HepG2 (cell line): ENCODE measurements around the gene PPOX. TPM values are rescaled to one million over a fixed set of nuclear protein-coding genes. Genes with fewer than 3 reads are reported as not detected.

Source experiments
- AKNA ChIP-seq: sonication (generic); formaldehyde crosslinking; IDR thresholded peaks from 2 replicates; pipeline ENCODE4 v1.4.0; 2020; ENCODE audit warnings: missing genetic modification reagents, borderline replicate concordance
- FOSL2 ChIP-seq: sonication (generic); formaldehyde crosslinking; IDR thresholded peaks from 2 replicates; pipeline ENCODE4 v1.4.0; 2020; ENCODE audit warnings: missing genetic modification reagents
- FOXM1 ChIP-seq: sonication (generic); formaldehyde crosslinking; IDR thresholded peaks from 2 replicates; pipeline ENCODE4 v1.5.0; 2020; ENCODE audit warnings: missing genetic modification reagents
- GABPA ChIP-seq, 2 experiments: IDR thresholded peaks; 2 replicates each; pipeline ENCODE4 v1.6.1; 2011 to 2016; ENCODE audit warnings: low read depth in 2 of 2, low read length in 1 of 2, missing biosample characterization in 1 of 2, missing genetic modification characterization in 1 of 2
- HMG20B ChIP-seq: conservative IDR thresholded peaks from 2 replicates; pipeline ENCODE4 v1.6.1; 2016; ENCODE audit warnings: missing genetic modification reagents, missing compliant biosample characterization
- HNF4A ChIP-seq: sonication (generic); formaldehyde crosslinking; IDR thresholded peaks from 2 replicates; pipeline ENCODE4 v1.4.0; 2020; ENCODE audit warnings: missing genetic modification reagents
- HNRNPUL1 ChIP-seq: fragments of 200-400 bp; formaldehyde crosslinking; IDR thresholded peaks from 2 replicates; pipeline ENCODE4 v1.6.1; 2017; ENCODE audit warnings: low read depth, mild to moderate bottlenecking, low read length, moderate library complexity
- KLF6 ChIP-seq: IDR thresholded peaks from 2 replicates; pipeline ENCODE4 v1.8.0; 2016; ENCODE audit warnings: missing biosample characterization, missing genetic modification reagents
- MEIS2 ChIP-seq: sonication (generic); formaldehyde crosslinking; IDR thresholded peaks from 2 replicates; pipeline ENCODE4 v1.9.0; 2021; ENCODE audit warnings: mild to moderate bottlenecking, missing genetic modification reagents
- MTERF4 ChIP-seq: sonication (generic); formaldehyde crosslinking; IDR thresholded peaks from 2 replicates; pipeline ENCODE4 v1.8.0; 2023; ENCODE audit warnings: mild to moderate bottlenecking, missing genetic modification reagents
- NFYB ChIP-seq: sonication (generic); formaldehyde crosslinking; IDR thresholded peaks from 2 replicates; pipeline ENCODE4 v1.4.0; 2020; ENCODE audit warnings: missing genetic modification reagents
- PTBP1 ChIP-seq: fragments of 200-400 bp; formaldehyde crosslinking; IDR thresholded peaks from 2 replicates; pipeline ENCODE4 v1.6.1; 2018; ENCODE audit warnings: low read length, low read depth; ENCODE audit not compliant: poor library complexity, severe bottlenecking
- RAD51 ChIP-seq: fragments of 450-650 bp; IDR thresholded peaks from 2 replicates; pipeline ENCODE4 v1.6.1; 2016; ENCODE audit warnings: borderline replicate concordance
- RARG ChIP-seq: sonication (generic); formaldehyde crosslinking; IDR thresholded peaks from 2 replicates; pipeline ENCODE4 v1.4.0; 2020; ENCODE audit warnings: low read depth, mild to moderate bottlenecking, missing genetic modification reagents
- RBFOX2 ChIP-seq: fragments of 200-400 bp; formaldehyde crosslinking; IDR thresholded peaks from 2 replicates; pipeline ENCODE4 v1.6.1; 2017; ENCODE audit warnings: low read depth, mild to moderate bottlenecking, low read length
- SP2 ChIP-seq: sonication (generic); formaldehyde crosslinking; IDR thresholded peaks from 2 replicates; pipeline ENCODE4 v1.5.1; 2020; ENCODE audit warnings: mild to moderate bottlenecking, missing genetic modification reagents
- TBX3 ChIP-seq: fragments of 450-650 bp; IDR thresholded peaks from 2 replicates; pipeline ENCODE4 v1.6.1; 2017; ENCODE audit warnings: antibody characterized with exemption, mild to moderate bottlenecking, inconsistent platforms, borderline replicate concordance
- ZFP36L1 ChIP-seq: sonication (generic); formaldehyde crosslinking; IDR thresholded peaks from 2 replicates; pipeline ENCODE4 v1.8.0; 2022; ENCODE audit warnings: mild to moderate bottlenecking, missing genetic modification reagents, moderate library complexity
- ZMYM2 ChIP-seq: sonication (generic); formaldehyde crosslinking; IDR thresholded peaks from 2 replicates; pipeline ENCODE4 v1.8.0; 2022; ENCODE audit warnings: mild to moderate bottlenecking, missing genetic modification reagents
- ZMYM3 ChIP-seq: sonication (generic); formaldehyde crosslinking; IDR thresholded peaks from 2 replicates; pipeline ENCODE4 v1.5.1; 2020; ENCODE audit warnings: mild to moderate bottlenecking, missing genetic modification reagents
- ZNF24 ChIP-seq: fragments of 450-650 bp; IDR thresholded peaks from 2 replicates; pipeline ENCODE4 v1.6.1; 2017; ENCODE audit warnings: antibody characterized with exemption, mild to moderate bottlenecking
- ZNF282 ChIP-seq: fragments of 450-650 bp; IDR thresholded peaks from 2 replicates; pipeline ENCODE4 v1.6.1; 2018; ENCODE audit not compliant: partially characterized antibody
- ZNF530 ChIP-seq: sonication (generic); formaldehyde crosslinking; IDR thresholded peaks from 2 replicates; pipeline ENCODE4 v1.5.0; 2020; ENCODE audit warnings: low read depth, mild to moderate bottlenecking, missing genetic modification reagents
- polyA plus RNA-seq, 8 experiments: library from polyadenylated mRNA; depleted of rRNA in 3 of 8; stranded (reverse) in 7 of 8; unstranded in 1 of 8; fragments of >200 nt; fragmentation: Illumina TruSeq in 4 of 8; extraction: Trizol in 4 of 8; gene quantifications; 2 replicates each; pipeline versions ENCODE4 v1.2.1 to v1.2.3, GENCODE V29; 2011 to 2016; ENCODE audit warnings: low read depth in 4 of 8, missing spikeins in 1 of 8, mixed read lengths in 1 of 8; ENCODE audit not compliant: insufficient read depth in 1 of 8
- total RNA-seq, 5 experiments: library from RNA; depleted of rRNA; stranded (reverse); fragments of >200 nt; fragmentation: Illumina TruSeq; extraction: Trizol; gene quantifications; 2 replicates each; pipeline ENCODE4 v1.2.3, GENCODE V29; 2016; ENCODE audit warnings: low read depth in 1 of 5
- TF ChIP-seq, protein P1 (sequence below): IDR thresholded peaks from 2 replicates; pipeline ENCODE4 v1.6.1; 2016; ENCODE audit warnings: control low read depth

Gene PPOX
- total and polyA plus RNA-seq, 2 of the 13 experiments (the other 11 are each of a cell fraction or from before 2014, with no cell fraction given), result 15.5 to 27.7 TPM

- no peak; the same call in 1 of the 2 replicates for TF ChIP-seq AKNA (CRISPR knock-in tag)
- TF ChIP-seq MTERF4 (CRISPR knock-in tag), result peak; percentile 71
- TF ChIP-seq HNF4A, result peak; percentile 45; the same call in 1 of the 2 replicates
- TF ChIP-seq RARG (CRISPR knock-in tag), result no peak
- no peak for TF ChIP-seq ZNF282
- no peak for TF ChIP-seq PTBP1
- TF ChIP-seq GABPA (IDR thresholded peaks at IDR 0.05; ENCODE audit: low read depth, low read length), result peak; percentile 90
- TF ChIP-seq GABPA (CRISPR knock-in tag; IDR thresholded peaks at IDR 0.05; ENCODE audit: low read depth), result peak; percentile 98
- no peak for TF ChIP-seq HNRNPUL1
- no peak for TF ChIP-seq ZMYM2 (CRISPR knock-in tag)
- peak; percentile 93 for TF ChIP-seq RBFOX2
- TF ChIP-seq ZMYM3 (CRISPR knock-in tag), result peak; percentile 51; the same call in 1 of the 2 replicates
- TF ChIP-seq NFYB (CRISPR knock-in tag), result 0 out of 2 replicates have a peak, but pooled peaks have one; percentile 12
- TF ChIP-seq, protein P1, sequence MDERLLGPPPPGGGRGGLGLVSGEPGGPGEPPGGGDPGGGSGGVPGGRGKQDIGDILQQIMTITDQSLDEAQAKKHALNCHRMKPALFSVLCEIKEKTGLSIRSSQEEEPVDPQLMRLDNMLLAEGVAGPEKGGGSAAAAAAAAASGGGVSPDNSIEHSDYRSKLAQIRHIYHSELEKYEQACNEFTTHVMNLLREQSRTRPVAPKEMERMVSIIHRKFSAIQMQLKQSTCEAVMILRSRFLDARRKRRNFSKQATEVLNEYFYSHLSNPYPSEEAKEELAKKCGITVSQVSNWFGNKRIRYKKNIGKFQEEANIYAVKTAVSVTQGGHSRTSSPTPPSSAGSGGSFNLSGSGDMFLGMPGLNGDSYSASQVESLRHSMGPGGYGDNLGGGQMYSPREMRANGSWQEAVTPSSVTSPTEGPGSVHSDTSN, result no peak
- TF ChIP-seq SP2, result peak; percentile 33; the same call in 1 of the 2 replicates
- 0 out of 2 replicates have a peak, but pooled peaks have one; percentile 38 for TF ChIP-seq HMG20B (CRISPR knock-in tag)
- no peak for TF ChIP-seq ZFP36L1 (CRISPR knock-in tag)
- TF ChIP-seq RAD51, result no peak
- TF ChIP-seq MEIS2 (CRISPR knock-in tag), result peak; percentile 52; the same call in 1 of the 2 replicates
- TF ChIP-seq FOSL2, result no peak
- TF ChIP-seq ZNF530 (CRISPR knock-in tag), result no peak
- no peak for TF ChIP-seq ZNF24
- TF ChIP-seq KLF6 (CRISPR knock-in tag), result no peak
- no peak for TF ChIP-seq TBX3
- TF ChIP-seq FOXM1 (CRISPR knock-in tag), result no peak
Measured at GRCh38 chr1:161201836-161202712, 35.8 kb downstream of the PPOX start, which contains the start of gene NDUFS2 (continued).
